Neural cell (in vitro differentiated cells): Measurements from ENCODE around the gene FOXA1. TPM values are rescaled to one million over a fixed set of nuclear protein-coding genes. Genes with fewer than 3 reads are reported as not detected.

Source experiments
- H2AFZ ChIP-seq: fragments of 200-600, 300-800 bp; sonication (generic), shearing (Covaris generic); 2 replicates; pipeline ENCODE4 v1.6.0; 2014; ENCODE audit warnings: low read depth, mild to moderate bottlenecking, antibody characterized with exemption, low read length, moderate library complexity
- H3F3A ChIP-seq: fragments of 200-600 bp; shearing (Covaris generic); 2 replicates; pipeline ENCODE4 v1.6.1; 2016; ENCODE audit warnings: mild to moderate bottlenecking, moderate library complexity, mixed read lengths, antibody characterized with exemption, low read length; ENCODE audit not compliant: insufficient read depth, poor library complexity, severe bottlenecking
- H3K27ac ChIP-seq: fragments of 200-600, 300-800 bp; sonication (generic), shearing (Covaris generic); 2 replicates; pipeline ENCODE4 v1.5.1; 2014; ENCODE audit warnings: mild to moderate bottlenecking, low read length, moderate library complexity
- H3K27me3 ChIP-seq: fragments of 300-800, 200-600 bp; sonication (generic), shearing (Covaris generic); 2 replicates; pipeline ENCODE4 v1.6.0; 2014; ENCODE audit warnings: mild to moderate bottlenecking, low read depth, low read length, moderate library complexity; ENCODE audit not compliant: insufficient read depth
- H3K36me3 ChIP-seq: fragments of 300-800, 200-600 bp; sonication (generic), shearing (Covaris generic); 2 replicates; pipeline ENCODE4 v1.5.1; 2014; ENCODE audit warnings: mild to moderate bottlenecking, antibody characterized with exemption, low read length, moderate library complexity; ENCODE audit not compliant: insufficient read depth
- H3K4me2 ChIP-seq: fragments of 300-800, 200-600 bp; sonication (generic), shearing (Covaris generic); 2 replicates; pipeline ENCODE4 v1.6.0; 2014; ENCODE audit warnings: mild to moderate bottlenecking, low read length
- H3K4me3 ChIP-seq: fragments of 300-800, 200-600 bp; sonication (generic), shearing (Covaris generic); 2 replicates; pipeline ENCODE4 v1.5.1; 2014; ENCODE audit warnings: mild to moderate bottlenecking, low read length, moderate library complexity
- H3K79me2 ChIP-seq: fragments of 200-600 bp; shearing (Covaris generic); replicated peaks from 2 replicates; pipeline ENCODE4 v1.6.0; 2014; ENCODE audit warnings: mild to moderate bottlenecking, low read length, moderate library complexity; ENCODE audit not compliant: insufficient read depth
- H3K9ac ChIP-seq: fragments of 300-800, 200-600 bp; sonication (generic), shearing (Covaris generic); 2 replicates; pipeline ENCODE4 v1.6.1; 2016; ENCODE audit warnings: mild to moderate bottlenecking, low read length, mixed read lengths
- H3K9me2 ChIP-seq: fragments of 200-600 bp; shearing (Covaris generic); 2 replicates; pipeline ENCODE4 v1.6.1; 2016; ENCODE audit warnings: mild to moderate bottlenecking, low read length, mixed read lengths; ENCODE audit not compliant: insufficient read depth
- H3K9me3 ChIP-seq: fragments of 200-600, 300-800 bp; sonication (generic), shearing (Covaris generic); 2 replicates; pipeline ENCODE4 v1.6.1; 2016; ENCODE audit warnings: mild to moderate bottlenecking, mixed run types, low read length, moderate library complexity, mixed read lengths
- H4K20me1 ChIP-seq: fragments of 200-600 bp; shearing (Covaris generic); 2 replicates; pipeline ENCODE4 v1.6.1; 2016; ENCODE audit warnings: mild to moderate bottlenecking, mixed run types; ENCODE audit not compliant: insufficient read depth
- EP300 ChIP-seq: fragments of 450-650 bp; conservative IDR thresholded peaks from 2 replicates; pipeline ENCODE4 v1.6.1; 2014; ENCODE audit warnings: antibody characterized with exemption, mild to moderate bottlenecking, moderate library complexity; ENCODE audit not compliant: poor library complexity, severe bottlenecking
- EZH2 ChIP-seq: fragments of 200-600, 300-800 bp; shearing (Covaris generic), sonication (generic); IDR thresholded peaks from 2 replicates; pipeline ENCODE4 v1.6.1; 2014; ENCODE audit warnings: antibody characterized with exemption, low read length, borderline replicate concordance, mild to moderate bottlenecking; ENCODE audit not compliant: insufficient read depth, poor library complexity, severe bottlenecking
- MXI1 ChIP-seq: fragments of 450-650 bp; conservative IDR thresholded peaks from 2 replicates; pipeline ENCODE4 v1.6.1; 2014; ENCODE audit warnings: antibody characterized with exemption, mild to moderate bottlenecking; ENCODE audit not compliant: poor library complexity, severe bottlenecking
- POLR2AphosphoS5 ChIP-seq: IDR thresholded peaks from 2 replicates; pipeline ENCODE4 v1.6.1; 2012
- RAD21 ChIP-seq: fragments of 450-650 bp; conservative IDR thresholded peaks from 2 replicates; pipeline ENCODE4 v1.6.1; 2014; ENCODE audit warnings: antibody characterized with exemption, mild to moderate bottlenecking, moderate library complexity
- SMC3 ChIP-seq: fragments of 450-650 bp; conservative IDR thresholded peaks from 2 replicates; pipeline ENCODE4 v1.6.1; 2014; ENCODE audit warnings: antibody characterized with exemption, mild to moderate bottlenecking, moderate library complexity; ENCODE audit not compliant: poor library complexity
- TAF1 ChIP-seq: IDR thresholded peaks from 2 replicates; pipeline ENCODE4 v1.6.1; 2012; ENCODE audit warnings: low read depth
- polyA plus RNA-seq: library from polyadenylated mRNA; depleted of rRNA; stranded (reverse); fragments of >200 nt; gene quantifications from 2 replicates; pipeline ENCODE4 v1.2.3, GENCODE V29; 2014
- TF ChIP-seq, protein P1 (sequence below): IDR thresholded peaks from 2 replicates; pipeline ENCODE4 v1.6.1; 2012; ENCODE audit warnings: borderline replicate concordance
- TF ChIP-seq, protein P2 (sequence below): fragments of 450-650 bp; IDR thresholded peaks from 2 replicates; pipeline ENCODE4 v1.5.1; 2014; ENCODE audit warnings: antibody characterized with exemption, mild to moderate bottlenecking, moderate library complexity; ENCODE audit not compliant: poor library complexity, severe bottlenecking

The FOXA1 gene
- polyA plus RNA-seq, 1 donor from 2014 or later, result not detected

DNA sequence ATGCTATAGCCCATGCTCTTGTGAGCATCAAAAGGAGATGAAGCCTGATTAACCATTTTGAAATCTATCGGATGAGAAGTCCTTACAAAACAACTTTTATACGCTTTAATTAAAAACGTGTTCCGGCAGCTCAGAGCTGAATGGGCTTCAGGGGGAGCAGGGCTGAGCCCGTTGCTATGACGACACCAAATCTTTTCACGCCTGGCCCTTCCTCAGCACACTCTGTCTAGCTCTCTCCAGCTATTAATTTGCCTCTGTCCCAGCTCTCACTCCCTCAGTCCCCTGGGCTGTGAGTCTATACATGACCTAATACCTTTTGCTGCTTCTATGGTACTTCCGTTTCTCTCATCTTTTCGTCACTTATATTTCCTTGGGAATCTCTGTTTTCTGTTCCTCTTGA lies 15.8 kb downstream of the FOXA1 start:
- Histone ChIP-seq H3F3A (no peaks in the 10 kb centered on the region), H3K27me3 (peaks cover 62% of the 10 kb centered on the region), H3K4me3 (no peak overlapping the region), H3K79me2 (no peaks in the 10 kb centered on the region), H3K9ac (no peak overlapping the region), H3K9me2 (no peaks in the 10 kb centered on the region), H4K20me1 (no peaks in the 10 kb centered on the region), H3K36me3 (no peaks in the 10 kb centered on the region), H3K27ac (no peak overlapping the region), H3K9me3 (no peaks in the 10 kb centered on the region), H3K4me2 (no peak overlapping the region), H2AFZ (no peak overlapping the region)
- TF ChIP-seq TAF1, result no peak
- TF ChIP-seq RAD21, result no peak
- TF ChIP-seq POLR2AphosphoS5, result no peak

DNA sequence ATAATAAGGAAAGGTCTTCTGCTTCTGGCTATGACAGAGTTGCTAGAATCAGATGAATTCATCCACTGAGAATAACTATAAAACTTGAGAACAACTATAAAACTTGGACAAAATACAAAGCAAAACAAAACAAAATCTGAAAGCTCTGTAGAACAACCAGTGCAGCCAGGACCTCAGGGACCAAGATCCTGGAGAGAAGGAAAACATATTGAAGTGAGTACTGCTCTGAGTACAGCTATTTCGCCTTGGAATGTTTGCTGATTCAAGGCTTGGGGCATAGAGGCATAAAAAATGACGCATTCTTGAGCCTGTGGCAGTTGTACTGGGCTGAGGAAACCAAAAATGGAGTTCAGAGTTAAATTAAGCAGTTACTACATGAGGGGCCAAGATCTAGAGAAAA lies 21.7 kb downstream of the FOXA1 start:
- H4K20me1 ChIP-seq, result no peaks in the 10 kb centered on the region
- no peaks in the 10 kb centered on the region for H3K9me3 ChIP-seq
- H3K4me2 ChIP-seq, result no peak overlapping the region
- no peak overlapping the region for H3K27ac ChIP-seq
- no peaks in the 10 kb centered on the region for H3K79me2 ChIP-seq
- H3K9me2 ChIP-seq, result no peaks in the 10 kb centered on the region
- peaks cover 7% of the 10 kb centered on the region for H3K27me3 ChIP-seq
- H2AFZ ChIP-seq, result no peak overlapping the region
- TF ChIP-seq RAD21 (no peak), EP300 (no peak), POLR2AphosphoS5 (no peak), TAF1 (no peak), SMC3 (no peak), MXI1 (no peak), EZH2 (no peak)
- TF ChIP-seq, protein P1, sequence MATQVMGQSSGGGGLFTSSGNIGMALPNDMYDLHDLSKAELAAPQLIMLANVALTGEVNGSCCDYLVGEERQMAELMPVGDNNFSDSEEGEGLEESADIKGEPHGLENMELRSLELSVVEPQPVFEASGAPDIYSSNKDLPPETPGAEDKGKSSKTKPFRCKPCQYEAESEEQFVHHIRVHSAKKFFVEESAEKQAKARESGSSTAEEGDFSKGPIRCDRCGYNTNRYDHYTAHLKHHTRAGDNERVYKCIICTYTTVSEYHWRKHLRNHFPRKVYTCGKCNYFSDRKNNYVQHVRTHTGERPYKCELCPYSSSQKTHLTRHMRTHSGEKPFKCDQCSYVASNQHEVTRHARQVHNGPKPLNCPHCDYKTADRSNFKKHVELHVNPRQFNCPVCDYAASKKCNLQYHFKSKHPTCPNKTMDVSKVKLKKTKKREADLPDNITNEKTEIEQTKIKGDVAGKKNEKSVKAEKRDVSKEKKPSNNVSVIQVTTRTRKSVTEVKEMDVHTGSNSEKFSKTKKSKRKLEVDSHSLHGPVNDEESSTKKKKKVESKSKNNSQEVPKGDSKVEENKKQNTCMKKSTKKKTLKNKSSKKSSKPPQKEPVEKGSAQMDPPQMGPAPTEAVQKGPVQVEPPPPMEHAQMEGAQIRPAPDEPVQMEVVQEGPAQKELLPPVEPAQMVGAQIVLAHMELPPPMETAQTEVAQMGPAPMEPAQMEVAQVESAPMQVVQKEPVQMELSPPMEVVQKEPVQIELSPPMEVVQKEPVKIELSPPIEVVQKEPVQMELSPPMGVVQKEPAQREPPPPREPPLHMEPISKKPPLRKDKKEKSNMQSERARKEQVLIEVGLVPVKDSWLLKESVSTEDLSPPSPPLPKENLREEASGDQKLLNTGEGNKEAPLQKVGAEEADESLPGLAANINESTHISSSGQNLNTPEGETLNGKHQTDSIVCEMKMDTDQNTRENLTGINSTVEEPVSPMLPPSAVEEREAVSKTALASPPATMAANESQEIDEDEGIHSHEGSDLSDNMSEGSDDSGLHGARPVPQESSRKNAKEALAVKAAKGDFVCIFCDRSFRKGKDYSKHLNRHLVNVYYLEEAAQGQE, result no peak
- TF ChIP-seq, protein P2, sequence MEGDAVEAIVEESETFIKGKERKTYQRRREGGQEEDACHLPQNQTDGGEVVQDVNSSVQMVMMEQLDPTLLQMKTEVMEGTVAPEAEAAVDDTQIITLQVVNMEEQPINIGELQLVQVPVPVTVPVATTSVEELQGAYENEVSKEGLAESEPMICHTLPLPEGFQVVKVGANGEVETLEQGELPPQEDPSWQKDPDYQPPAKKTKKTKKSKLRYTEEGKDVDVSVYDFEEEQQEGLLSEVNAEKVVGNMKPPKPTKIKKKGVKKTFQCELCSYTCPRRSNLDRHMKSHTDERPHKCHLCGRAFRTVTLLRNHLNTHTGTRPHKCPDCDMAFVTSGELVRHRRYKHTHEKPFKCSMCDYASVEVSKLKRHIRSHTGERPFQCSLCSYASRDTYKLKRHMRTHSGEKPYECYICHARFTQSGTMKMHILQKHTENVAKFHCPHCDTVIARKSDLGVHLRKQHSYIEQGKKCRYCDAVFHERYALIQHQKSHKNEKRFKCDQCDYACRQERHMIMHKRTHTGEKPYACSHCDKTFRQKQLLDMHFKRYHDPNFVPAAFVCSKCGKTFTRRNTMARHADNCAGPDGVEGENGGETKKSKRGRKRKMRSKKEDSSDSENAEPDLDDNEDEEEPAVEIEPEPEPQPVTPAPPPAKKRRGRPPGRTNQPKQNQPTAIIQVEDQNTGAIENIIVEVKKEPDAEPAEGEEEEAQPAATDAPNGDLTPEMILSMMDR, result no peak
- no peaks in the 10 kb centered on the region for H3K36me3 ChIP-seq
- H3K9ac ChIP-seq, result no peak overlapping the region
- no peak overlapping the region for H3K4me3 ChIP-seq
- H3F3A ChIP-seq, result no peaks in the 10 kb centered on the region

DNA sequence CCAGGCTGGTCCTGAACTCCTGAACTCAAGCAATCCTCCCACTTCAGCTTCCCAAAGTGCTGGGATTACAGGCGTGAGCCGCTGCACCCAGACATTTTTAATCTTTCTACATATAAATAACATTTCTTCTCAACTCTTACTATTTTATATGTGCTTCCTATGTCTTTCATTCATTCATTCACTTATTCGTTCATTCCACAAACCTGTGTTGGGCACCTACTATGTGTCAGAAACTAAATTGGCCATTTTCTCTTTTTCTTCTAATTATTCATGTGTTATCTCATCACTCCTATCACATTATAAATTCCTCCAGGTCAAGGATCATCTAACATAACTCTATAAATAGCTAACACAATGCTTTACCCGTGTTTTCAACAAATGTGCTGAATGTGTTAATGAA lies 23.7 kb downstream of the FOXA1 start:
- Histone ChIP-seq H3K27ac (no peak overlapping the region), H3K27me3 (no peaks in the 10 kb centered on the region), H3K4me2 (no peak overlapping the region), H3K79me2 (no peaks in the 10 kb centered on the region), H3K9ac (no peak overlapping the region), H2AFZ (no peak overlapping the region), H3K4me3 (no peak overlapping the region), H3K9me2 (no peaks in the 10 kb centered on the region), H3K36me3 (no peaks in the 10 kb centered on the region), H3F3A (no peaks in the 10 kb centered on the region), H4K20me1 (no peaks in the 10 kb centered on the region), H3K9me3 (no peaks in the 10 kb centered on the region)
- TF ChIP-seq, protein P1, result no peak
- TF ChIP-seq SMC3, result no peak
- TF ChIP-seq EZH2, result no peak
- no peak for TF ChIP-seq MXI1
- TF ChIP-seq POLR2AphosphoS5, result no peak
- no peak for TF ChIP-seq EP300
- TF ChIP-seq, protein P2, result no peak
- TF ChIP-seq RAD21, result no peak
- TF ChIP-seq TAF1, result no peak
